Memory B cell (primary cell): ENCODE data around the gene KPTN.

Source experiments
- ATAC-seq: fragments of 150-1000 bp; cut with Tn5 transposase; 2 replicates; pipeline ENCODE4 v1.10.0; 2021; ENCODE audit warnings: low read depth, mild to moderate bottlenecking, moderate library complexity
- DNase-seq, 2 donors: peaks; one replicate each; pipeline ENCODE4 v3.0.0; 2022; ENCODE audit warnings: low spot score in 2 of 2
- H3K27ac Mint-ChIP-seq: one replicate; pipeline ENCODE4 v1.8.0; 2022; ENCODE audit warnings: mild to moderate bottlenecking, moderate library complexity, mixed read lengths
- H3K27me3 Mint-ChIP-seq: one replicate; pipeline ENCODE4 v1.8.0; 2022; ENCODE audit warnings: mixed read lengths
- H3K36me3 Mint-ChIP-seq: one replicate; pipeline ENCODE4 v1.8.0; 2022; ENCODE audit warnings: mild to moderate bottlenecking, mixed read lengths
- H3K4me1 Mint-ChIP-seq: one replicate; pipeline ENCODE4 v1.8.0; 2022; ENCODE audit warnings: mixed read lengths
- H3K4me3 Mint-ChIP-seq: one replicate; pipeline ENCODE4 v1.8.0; 2022; ENCODE audit warnings: mild to moderate bottlenecking, moderate library complexity, mixed read lengths
- H3K9me3 Mint-ChIP-seq: one replicate; pipeline ENCODE4 v1.8.0; 2022; ENCODE audit warnings: mixed read lengths

The KPTN gene

DNA sequence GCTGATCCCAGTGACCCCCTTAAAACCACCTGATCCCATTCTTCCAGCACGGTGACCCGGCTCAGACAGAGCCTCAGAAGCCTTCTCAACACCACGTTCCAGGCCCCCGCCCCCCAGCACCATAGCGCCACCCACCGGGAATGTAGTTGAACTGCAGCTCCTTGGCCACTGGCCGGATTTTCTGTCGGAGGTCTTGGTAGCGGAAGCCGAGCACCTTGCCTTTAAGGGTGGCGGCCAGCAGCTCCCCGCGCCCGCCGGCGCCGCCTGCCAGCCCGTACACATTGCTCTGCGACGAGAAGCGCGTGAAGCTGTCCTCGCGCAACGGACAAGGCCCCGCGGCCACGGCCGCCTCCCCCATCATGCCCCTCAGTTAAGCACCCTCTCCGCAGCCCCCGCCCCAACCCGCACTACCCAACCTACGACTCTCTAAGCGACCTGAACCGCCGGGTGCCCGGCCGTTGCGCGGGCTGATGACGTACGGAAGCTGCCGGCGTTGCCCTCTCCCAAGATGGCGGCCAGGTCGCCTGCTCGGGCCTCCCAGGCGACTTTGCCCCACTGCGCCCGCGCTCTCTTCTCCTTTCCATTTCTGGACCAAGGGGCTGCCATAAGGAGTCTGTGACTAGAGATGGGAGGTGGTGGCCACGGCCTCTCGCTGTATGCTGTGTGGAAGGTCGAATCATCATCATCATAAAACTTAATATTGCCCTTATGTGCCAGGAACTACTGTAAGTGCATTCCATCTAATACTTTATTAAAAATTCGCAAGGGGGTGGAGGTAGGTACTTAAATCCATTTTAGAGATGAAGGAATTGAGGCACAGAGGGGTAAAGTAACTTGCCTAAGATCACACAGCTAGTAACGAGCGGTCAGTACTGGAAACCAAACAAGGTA lies at the start of gene KPTN:
KPTN (minus strand) TSS at position 420 of the 891 bp plus-strand sequence; CDS start at position 361, 59 bp downstream.
- peaks cover 17% of the 10 kb centered on the region for H3K4me1 Mint-ChIP-seq
- DNase-seq (peak; percentile 88 to 94), ATAC-seq (peak; percentile 92)
- peak within 1 kb of the TSS; percentile 92 for H3K27ac Mint-ChIP-seq
- peak within 1 kb of the TSS; percentile 93 for H3K4me3 Mint-ChIP-seq
- peaks cover 2% of the 10 kb centered on the region for H3K36me3 Mint-ChIP-seq
- no peaks in the 10 kb centered on the region for H3K27me3 Mint-ChIP-seq
- H3K9me3 Mint-ChIP-seq = no peaks in the 10 kb centered on the region

DNA sequence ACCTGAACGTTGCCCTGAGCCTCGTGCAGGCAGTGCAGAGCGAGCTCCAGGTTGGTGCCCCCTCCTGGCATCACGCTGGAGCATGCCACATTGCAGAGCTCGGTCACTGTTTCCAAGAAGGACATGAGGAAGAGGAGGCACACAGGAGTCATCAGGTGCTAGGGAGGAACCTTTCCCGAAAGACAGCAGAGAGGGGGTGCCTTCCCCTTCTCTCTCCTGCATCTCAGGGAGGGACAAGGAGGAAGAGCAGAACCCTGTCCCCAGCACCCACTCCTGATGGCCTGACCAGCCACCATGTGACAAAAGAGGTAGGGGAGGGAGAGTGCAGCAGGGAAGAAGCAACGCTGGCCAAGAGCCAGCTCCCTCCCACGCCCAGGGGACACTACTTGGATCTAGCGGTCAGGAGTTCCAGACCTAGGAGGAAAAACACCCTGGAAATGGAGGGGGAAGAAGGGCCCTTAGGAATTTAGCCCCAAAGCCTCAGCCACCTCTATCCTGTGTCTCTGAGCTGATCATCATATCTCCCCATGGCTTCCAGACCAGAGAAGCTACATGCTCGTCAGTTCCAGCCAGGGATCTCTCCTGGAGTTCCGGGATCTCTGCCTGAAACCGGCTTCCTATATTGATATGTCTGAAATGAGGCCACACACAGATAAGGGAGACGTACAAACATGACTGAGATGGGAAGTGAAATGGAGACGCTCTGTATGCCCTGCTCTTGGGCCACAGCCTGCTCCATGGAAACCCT lies 47.8 kb upstream of the KPTN start:
- no peaks in the 10 kb centered on the region for H3K4me1 Mint-ChIP-seq
- no peaks in the 10 kb centered on the region for H3K36me3 Mint-ChIP-seq
- ATAC-seq = no peak
- peaks cover 4% of the 10 kb centered on the region for H3K27me3 Mint-ChIP-seq
- H3K4me3 Mint-ChIP-seq = no peak overlapping the region
- H3K9me3 Mint-ChIP-seq = no peaks in the 10 kb centered on the region
- H3K27ac Mint-ChIP-seq = no peak overlapping the region
- DNase-seq = no peak

DNA sequence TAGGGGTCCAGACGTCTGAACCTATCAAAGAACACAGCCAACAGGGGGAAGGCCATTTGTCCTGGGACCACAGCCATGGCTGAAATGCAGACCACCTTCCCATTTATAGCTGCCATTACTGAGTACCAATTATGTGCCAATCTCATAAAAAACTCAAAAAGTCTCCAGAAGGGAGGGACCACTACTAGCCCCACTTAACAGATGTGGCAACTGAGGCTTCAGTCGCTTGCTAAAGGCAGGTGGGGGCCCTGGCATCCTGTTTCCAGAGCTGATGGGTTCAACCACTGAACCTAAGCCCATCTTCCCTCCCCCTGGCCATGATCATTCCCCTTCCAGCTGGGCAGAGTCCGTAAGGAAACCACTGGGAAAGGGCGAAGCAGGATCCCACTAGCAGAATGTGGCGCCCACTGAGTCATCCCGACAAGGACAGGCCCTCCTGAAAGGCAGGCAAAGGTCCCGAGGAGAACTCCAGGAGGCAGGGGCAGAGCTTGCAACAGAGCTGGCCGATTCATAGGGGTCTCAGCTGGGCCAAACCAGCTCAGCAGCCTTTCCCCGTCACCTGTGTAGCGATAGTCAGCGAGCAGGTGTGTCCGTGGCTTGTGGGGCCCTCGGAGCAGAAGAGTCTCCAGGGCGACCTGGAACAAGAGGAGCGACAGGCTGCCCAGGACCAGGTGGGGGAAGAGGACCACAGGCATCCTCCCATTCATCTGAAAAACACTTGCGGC lies 45.2 kb upstream of the KPTN start:
- no peak for ATAC-seq

DNA sequence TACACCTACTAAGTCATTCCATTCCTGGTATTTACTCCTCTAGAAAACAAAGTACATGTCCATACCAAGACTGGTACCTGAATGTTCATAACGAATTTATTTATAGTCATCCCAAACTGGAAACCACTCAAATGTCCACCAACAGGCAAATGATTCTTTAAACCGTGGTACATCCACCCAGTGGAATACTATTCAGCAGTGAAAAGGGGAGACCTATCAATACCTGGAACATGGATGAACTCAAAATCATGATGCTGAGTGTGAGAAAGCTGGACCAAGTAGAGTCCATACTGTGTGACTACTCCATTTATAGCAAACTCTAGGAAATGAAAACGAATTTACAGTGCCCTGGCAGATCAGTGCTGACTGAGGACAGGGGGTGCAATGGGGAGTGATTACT lies 42.8 kb upstream of the KPTN start:
- no peak overlapping the region for H3K27ac Mint-ChIP-seq
- ATAC-seq (no peak), DNase-seq (no peak)
- H3K4me3 Mint-ChIP-seq = no peak overlapping the region
- H3K4me1 Mint-ChIP-seq = no peaks in the 10 kb centered on the region
- no peaks in the 10 kb centered on the region for H3K36me3 Mint-ChIP-seq
- H3K27me3 Mint-ChIP-seq = peaks cover 18% of the 10 kb centered on the region
- H3K9me3 Mint-ChIP-seq = no peaks in the 10 kb centered on the region

More for the DNA sequence above, 45.2 kb upstream of the KPTN start:
- no peak overlapping the region for H3K27ac Mint-ChIP-seq
- no peak for DNase-seq
- no peaks in the 10 kb centered on the region for H3K36me3 Mint-ChIP-seq
- H3K27me3 Mint-ChIP-seq = peaks cover 8% of the 10 kb centered on the region
- H3K9me3 Mint-ChIP-seq = no peaks in the 10 kb centered on the region
- no peaks in the 10 kb centered on the region for H3K4me1 Mint-ChIP-seq
- no peak overlapping the region for H3K4me3 Mint-ChIP-seq

DNA sequence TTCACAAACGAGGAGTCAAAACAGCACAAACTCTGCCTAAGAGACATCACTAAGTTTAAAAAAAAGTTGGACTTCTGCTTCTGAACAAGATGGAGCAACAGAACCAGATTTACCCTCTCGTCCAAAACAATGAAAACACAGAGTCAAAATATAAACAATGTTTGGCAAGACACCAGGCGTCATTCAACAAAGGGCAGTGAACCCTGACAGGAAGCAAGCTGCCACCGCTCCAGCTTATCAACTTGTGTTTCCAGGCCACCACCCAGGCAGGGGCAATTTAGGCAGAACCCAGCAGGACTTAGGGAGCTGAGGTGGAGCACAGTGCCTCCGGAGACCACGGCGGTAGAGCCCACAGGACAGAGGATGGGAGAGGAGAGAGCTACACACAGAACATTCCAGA lies 39.5 kb upstream of the KPTN start:
- no peaks in the 10 kb centered on the region for H3K9me3 Mint-ChIP-seq
- DNase-seq = no peak
- no peak for ATAC-seq
- H3K4me1 Mint-ChIP-seq = peaks cover 5% of the 10 kb centered on the region
- no peak overlapping the region for H3K4me3 Mint-ChIP-seq
- no peak overlapping the region for H3K27ac Mint-ChIP-seq
- H3K36me3 Mint-ChIP-seq = no peaks in the 10 kb centered on the region
- H3K27me3 Mint-ChIP-seq = peaks cover 26% of the 10 kb centered on the region

DNA sequence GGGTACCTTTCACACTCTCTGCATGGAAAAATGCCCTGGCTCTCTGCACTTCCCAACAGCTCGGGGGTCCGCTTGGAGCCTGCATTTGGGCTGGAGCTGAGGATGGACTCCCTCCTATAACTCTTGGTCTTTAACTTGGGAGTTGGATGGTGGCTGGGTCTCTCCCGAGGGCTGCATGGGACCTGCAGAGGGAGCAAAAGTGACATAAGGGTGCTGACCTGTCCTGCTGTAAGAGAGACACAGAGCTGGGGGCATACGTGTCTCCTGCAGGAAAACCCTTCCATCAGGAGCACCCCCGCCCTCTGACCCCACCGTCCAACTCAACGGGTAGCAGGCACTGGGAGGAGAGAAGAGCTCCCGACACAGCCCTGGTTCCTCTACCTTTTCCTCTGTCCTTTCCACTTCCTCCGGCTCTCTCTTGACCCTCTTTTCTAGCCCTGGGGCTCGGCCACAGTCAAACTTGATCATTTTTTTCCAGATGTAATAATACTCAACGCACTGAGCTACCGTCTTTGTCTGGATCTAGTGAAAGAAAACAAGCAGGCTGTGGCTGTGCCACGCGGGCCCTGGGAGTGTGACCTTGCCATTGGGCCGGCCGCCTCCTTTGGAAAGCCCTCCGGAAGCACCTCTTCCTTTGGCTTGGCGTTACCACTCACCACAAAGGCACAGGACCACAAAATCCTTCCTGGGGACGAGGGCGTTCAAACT lies 37.6 kb upstream of the KPTN start:
- peaks cover 12% of the 10 kb centered on the region for H3K4me1 Mint-ChIP-seq
- H3K4me3 Mint-ChIP-seq = no peak overlapping the region
- H3K27ac Mint-ChIP-seq = no peak overlapping the region

DNA sequence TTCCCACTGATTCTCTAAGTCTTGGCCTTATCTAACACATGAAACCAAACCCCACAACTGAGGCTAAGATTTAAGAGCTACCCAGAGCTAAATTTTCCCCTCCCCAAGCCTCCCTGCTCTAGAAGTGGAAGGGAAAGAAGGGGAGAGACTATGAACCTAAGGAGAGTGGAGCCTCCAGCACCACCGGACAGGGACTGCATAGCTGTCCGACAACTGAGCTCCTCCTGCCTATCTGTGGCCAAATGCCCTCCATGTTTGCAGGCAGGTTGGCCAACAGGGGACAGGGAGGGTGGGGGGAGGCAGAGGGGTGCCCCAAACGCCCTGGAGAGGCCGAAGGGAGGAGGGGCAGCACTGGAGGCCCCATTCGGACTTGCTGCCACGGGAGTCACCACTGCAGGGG lies 36.8 kb upstream of the KPTN start:
- H3K36me3 Mint-ChIP-seq = no peaks in the 10 kb centered on the region
- peaks cover 14% of the 10 kb centered on the region for H3K4me1 Mint-ChIP-seq
- no peak overlapping the region for H3K27ac Mint-ChIP-seq

More for the DNA sequence above, 37.6 kb upstream of the KPTN start:
- ATAC-seq (no peak), DNase-seq (no peak)
- H3K36me3 Mint-ChIP-seq = no peaks in the 10 kb centered on the region
- H3K9me3 Mint-ChIP-seq = no peaks in the 10 kb centered on the region
- peaks cover 20% of the 10 kb centered on the region for H3K27me3 Mint-ChIP-seq

DNA sequence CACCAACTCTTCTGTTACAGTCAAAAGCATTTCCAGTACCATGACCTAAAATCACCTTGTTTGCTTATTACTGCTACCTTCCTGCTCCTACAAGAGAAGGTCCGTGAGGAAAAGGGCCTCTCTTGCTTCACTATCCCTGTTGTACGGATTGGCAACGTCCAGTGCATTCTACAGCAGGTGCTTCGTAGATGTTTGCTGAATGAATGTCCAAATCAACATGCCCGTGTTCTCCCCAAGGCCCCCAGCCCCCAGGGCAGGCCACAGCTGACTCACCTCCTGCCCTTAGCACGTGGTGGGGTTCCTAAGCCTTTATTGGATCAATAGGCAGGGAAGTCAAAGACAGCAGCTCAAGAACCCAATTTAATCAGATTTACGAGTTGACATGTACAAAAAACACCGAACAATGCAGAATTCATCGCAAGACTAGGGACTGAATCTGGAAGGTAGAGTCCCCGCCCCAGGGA lies 36.4 kb upstream of the KPTN start:
- Mint-ChIP-seq H3K27me3 (peaks cover 17% of the 10 kb centered on the region), H3K9me3 (no peaks in the 10 kb centered on the region), H3K36me3 (no peaks in the 10 kb centered on the region), H3K4me3 (no peak overlapping the region), H3K27ac (no peak overlapping the region), H3K4me1 (peaks cover 14% of the 10 kb centered on the region)
- ATAC-seq = no peak
- DNase-seq = no peak

More for the DNA sequence above, 36.8 kb upstream of the KPTN start:
- Mint-ChIP-seq H3K27me3 (peaks cover 17% of the 10 kb centered on the region), H3K9me3 (no peaks in the 10 kb centered on the region), H3K4me3 (no peak overlapping the region)
- ATAC-seq (no peak), DNase-seq (no peak)

DNA sequence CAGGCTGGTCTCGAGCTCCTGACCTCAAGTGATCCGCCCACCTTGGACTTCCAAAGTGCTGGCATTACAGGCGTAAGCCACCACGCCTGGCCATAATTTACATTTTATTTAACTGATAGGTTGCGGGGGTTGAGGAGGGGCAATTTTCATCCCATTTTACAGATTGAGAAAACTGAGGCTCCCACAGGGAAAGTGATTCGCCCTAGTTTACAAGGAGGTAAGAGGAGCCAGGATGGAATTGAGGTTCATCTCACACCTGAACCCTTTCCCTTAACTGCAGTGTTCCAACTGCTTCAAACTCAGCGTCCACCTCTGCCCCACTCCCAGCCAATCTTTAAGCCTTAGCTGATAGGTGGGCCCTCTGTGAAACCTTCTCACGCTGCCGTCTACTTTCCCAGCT lies 34.8 kb upstream of the KPTN start:
- Mint-ChIP-seq H3K27me3 (peaks cover 14% of the 10 kb centered on the region), H3K4me1 (peaks cover 24% of the 10 kb centered on the region), H3K9me3 (no peaks in the 10 kb centered on the region), H3K27ac (no peak overlapping the region), H3K36me3 (no peaks in the 10 kb centered on the region), H3K4me3 (no peak overlapping the region)
- no peak for DNase-seq
- no peak for ATAC-seq

DNA sequence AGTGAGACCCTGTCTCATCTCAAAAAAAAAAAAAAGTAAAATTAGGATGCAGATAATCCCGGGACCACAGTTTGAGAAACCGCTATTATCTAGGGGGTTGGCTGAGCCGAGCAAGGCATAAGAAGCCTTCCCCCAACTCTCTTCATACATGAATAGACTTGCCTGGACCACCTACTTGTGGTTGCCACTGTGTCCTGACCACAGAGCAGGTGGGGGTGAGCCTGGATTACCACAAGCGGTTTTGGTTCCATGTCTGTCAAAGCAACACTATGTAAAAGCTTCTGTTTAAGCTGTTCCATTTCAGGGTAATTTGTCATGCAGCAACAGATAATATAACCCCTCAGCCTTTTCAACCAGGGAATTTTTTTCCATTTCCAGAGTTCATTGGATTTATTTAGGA lies 34.1 kb upstream of the KPTN start:
- DNase-seq = peak in 1 of 2 donors; percentile 47
- Mint-ChIP-seq H3K27ac (peak overlapping the region; percentile 53), H3K9me3 (no peaks in the 10 kb centered on the region), H3K27me3 (peaks cover 8% of the 10 kb centered on the region), H3K4me1 (peaks cover 29% of the 10 kb centered on the region), H3K36me3 (peaks cover under 1% of the 10 kb centered on the region), H3K4me3 (no peak overlapping the region)
- peak; percentile 12 for ATAC-seq

DNA sequence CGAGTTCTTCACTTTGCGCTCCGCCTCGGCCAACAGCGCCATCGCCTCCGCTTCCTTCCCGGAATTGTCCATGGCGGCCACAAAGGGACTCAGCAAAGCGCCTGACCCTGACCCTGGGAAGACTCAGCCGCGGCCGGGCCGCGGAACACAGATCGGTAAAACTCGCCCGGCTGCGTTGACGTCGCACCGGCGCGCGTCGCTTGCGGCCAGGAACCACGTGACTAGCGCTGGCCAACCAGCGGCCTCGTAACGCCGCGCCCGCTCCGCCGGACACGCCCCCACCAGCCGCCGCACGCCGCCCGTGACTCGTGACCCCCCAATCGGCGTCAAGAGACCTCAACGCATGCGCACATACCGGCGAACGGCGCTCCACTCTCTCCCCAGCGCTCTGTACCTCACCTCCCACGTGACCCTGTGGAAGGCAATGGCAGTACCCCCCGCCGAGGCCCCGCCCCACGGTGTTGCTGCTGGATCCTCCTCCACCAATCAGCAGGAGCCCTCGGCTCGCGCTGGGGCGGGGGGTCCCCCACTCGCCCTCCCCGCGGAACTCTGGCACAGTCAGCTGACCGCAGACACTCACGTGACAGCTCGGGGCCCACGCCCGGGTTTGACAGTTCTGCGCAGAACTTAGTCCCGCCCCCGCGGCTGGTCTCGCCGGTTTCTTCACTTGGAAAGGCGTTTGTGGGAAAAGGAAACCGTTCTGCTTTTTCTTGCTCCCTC lies 31.0 kb upstream of the KPTN start, which contains the start of gene NAPA:
NAPA (minus strand) TSS at position 195 of the 720 bp plus-strand sequence; CDS start at position 72, 123 bp downstream.
- peaks cover 8% of the 10 kb centered on the region for H3K36me3 Mint-ChIP-seq
- H3K27ac Mint-ChIP-seq = peak within 1 kb of the TSS; percentile 99
- H3K4me1 Mint-ChIP-seq = peaks cover 52% of the 10 kb centered on the region
- DNase-seq = peak; percentile 99 to 100
- peak within 1 kb of the TSS; percentile 98 for H3K4me3 Mint-ChIP-seq
- H3K27me3 Mint-ChIP-seq = no peaks in the 10 kb centered on the region
- no peaks in the 10 kb centered on the region for H3K9me3 Mint-ChIP-seq
- ATAC-seq = peak; percentile 82

DNA sequence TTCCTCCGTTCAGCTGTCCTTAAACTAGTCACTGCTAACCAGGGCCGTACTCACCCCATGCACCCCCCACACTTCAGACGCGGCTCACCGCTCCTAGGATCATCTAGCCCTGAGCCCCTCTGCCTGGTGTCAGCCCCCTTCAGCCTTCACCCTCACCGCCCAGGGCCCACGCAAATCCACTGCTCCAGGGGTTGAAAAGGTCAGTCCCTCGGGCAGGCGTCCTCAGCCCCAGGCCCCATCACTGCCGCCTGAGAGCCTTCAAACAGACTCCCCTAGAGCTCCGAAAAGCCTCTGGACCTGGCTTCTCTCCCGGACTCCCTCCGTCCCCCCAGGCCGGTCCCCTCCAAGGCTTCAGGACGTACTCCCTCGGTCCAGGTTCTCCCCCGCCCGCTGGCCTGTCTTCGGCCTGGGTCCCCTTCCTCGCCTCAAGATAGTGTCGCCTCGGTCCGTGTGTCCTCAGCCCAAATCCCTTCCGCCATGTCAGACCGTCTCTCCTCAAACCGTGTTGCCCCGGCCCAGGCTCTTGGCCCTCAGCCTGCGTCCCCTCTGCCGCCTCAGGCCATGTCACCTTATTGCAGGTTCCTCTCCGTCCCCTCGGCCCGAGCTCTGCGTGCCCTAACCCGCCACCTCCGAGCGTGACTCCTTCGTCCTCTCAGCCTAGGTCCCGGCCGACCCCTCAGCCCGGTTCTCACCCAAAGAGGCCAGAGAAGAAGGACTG lies 30.3 kb upstream of the KPTN start:
- Mint-ChIP-seq H3K9me3 (no peaks in the 10 kb centered on the region), H3K27me3 (no peaks in the 10 kb centered on the region), H3K4me1 (peaks cover 53% of the 10 kb centered on the region), H3K4me3 (peak overlapping the region; percentile 98), H3K27ac (peak overlapping the region; percentile 99), H3K36me3 (peaks cover 8% of the 10 kb centered on the region)
- ATAC-seq (no peak), DNase-seq (no peak)
